ENCODE measurements around the gene CENPS.

DNA sequence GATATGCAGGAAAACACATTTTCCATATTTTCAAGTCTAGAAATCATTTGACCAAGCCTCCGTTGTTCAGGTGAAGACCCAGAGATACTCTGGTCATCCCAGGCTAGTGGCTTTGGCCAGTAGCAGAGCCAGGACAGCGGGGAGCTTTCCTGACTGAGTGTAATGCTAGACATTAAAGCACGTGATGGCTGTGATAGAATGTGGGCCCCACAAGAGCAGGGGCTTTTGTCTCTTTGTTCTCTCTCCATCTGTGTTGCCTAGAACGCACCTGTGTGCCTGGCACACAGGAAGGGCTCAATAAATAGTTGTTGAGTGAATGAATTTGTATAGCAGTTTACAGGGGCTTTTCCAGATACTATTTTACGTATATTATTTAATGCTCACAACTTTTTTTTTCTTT is 10.6 kb downstream of the CENPS start:
- TF ChIP-seq POLR2AphosphoS2 (IDR thresholded peaks at IDR 0.05; ENCODE audit: low read depth, low read length) (no peak), EZH2 (conservative IDR thresholded peaks at IDR 0.05; ENCODE audit: low read depth, low read length) (no peak), ZFP36 (IDR thresholded peaks at IDR 0.05; ENCODE audit: borderline replicate concordance, low read depth, low read length, partially characterized antibody) (no peak)
- TF ChIP-seq, protein P1, sequence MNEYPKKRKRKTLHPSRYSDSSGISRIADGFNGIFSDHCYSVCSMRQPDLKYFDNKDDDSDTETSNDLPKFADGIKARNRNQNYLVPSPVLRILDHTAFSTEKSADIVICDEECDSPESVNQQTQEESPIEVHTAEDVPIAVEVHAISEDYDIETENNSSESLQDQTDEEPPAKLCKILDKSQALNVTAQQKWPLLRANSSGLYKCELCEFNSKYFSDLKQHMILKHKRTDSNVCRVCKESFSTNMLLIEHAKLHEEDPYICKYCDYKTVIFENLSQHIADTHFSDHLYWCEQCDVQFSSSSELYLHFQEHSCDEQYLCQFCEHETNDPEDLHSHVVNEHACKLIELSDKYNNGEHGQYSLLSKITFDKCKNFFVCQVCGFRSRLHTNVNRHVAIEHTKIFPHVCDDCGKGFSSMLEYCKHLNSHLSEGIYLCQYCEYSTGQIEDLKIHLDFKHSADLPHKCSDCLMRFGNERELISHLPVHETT (CRISPR knock-in tag; conservative IDR thresholded peaks at IDR 0.05): no peak
